HG02870 (cell line): ENCODE results near the gene LYSMD2.

Experiments used
- ATAC-seq: cut with Tn5 transposase; IDR thresholded peaks from one replicate; pipeline ENCODE4 v1.9.1; 2021; ENCODE audit warnings: mild to moderate bottlenecking, moderate library complexity; ENCODE audit not compliant: unreplicated experiment

Gene LYSMD2

DNA sequence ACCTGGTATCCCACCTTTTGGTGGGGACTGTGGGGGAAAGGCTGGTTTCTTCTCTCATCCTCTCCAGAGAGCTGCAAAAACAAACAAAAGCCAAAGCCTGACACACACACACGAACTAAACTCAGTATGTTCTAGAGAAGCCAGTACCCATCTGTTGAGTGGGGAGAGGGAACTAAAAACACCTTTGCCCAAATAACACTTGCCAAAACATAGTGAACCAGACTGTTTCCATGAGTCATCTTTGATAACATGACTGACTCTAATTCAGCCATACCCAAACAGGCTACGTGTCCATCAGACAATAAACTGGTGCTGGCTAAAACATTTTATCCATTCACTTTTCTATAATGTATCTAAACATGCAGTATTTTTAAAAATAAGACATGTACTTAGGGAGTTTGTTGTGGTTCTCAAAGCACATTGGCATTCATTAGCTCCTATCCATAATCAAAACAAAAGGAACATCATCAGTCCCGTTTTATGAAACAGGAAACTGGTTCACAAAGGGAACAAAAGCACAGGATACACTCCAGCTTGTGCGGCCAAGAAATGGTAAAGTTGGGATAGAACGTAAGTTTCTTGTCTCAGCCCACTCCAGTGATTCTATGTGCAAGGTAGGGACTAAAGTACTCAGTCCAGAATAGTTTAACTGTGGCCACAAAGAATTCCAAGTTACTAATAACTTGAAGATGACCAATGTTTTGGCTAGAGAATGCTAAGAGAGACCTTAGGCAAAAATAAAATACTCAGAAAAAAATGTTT is 16.1 kb downstream of the LYSMD2 start:
- no peak for ATAC-seq

DNA sequence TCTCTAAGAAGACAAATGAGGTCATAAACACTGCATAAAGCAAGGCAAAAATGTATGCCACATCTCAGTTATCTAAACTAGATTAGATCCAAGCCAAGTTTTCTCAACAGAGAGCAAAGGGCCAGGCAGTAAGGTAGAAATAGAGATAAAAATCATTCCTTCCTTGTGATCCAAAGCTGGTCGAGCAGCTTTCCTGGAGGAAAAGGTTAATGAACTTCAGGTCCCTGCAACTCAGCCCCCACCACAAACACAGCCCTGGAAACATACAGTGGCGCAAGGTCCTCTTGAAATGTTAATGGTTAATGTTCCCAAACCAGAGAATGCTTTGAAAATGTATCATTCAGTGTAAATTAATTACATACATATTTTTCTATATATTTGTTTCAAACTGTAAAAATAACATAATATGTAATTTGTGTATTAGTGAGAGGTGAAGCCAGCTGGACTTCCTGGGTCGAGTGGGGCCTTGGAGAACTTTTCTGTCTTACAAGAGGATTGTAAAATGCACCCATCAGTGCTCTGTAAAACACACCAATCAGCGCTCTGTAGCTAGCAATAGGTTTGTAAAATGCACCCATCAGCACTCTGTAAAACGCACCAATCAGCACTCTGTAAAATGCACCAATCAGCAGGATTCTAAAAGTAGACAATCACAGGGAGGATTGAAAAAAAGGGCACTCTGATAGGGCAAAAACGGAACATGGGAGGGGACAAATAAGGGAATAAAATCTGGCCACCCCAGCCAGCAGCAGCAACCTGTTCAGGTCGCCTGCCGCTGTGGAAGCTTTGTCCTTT is 17.1 kb downstream of the LYSMD2 start:
- no peak for ATAC-seq

DNA sequence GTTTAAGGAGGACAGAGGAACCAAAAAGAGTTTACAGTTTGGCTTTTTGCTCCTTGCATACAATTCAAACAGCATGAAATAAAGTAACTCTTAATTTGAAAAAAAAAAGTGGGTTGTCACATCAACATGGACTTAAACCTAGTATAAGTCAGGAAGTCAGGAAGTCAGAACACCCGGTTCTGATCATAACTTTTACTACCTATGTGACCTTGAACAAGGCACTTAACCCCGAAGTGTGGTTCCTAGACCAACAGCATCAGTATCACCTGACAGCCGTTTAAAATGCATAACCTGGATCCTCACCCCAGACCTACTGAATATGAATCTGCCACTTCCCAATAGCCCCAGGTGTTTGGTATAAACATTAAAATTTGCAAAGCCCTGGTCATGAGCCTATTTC is 18.7 kb downstream of the LYSMD2 start:
- no peak for ATAC-seq

DNA sequence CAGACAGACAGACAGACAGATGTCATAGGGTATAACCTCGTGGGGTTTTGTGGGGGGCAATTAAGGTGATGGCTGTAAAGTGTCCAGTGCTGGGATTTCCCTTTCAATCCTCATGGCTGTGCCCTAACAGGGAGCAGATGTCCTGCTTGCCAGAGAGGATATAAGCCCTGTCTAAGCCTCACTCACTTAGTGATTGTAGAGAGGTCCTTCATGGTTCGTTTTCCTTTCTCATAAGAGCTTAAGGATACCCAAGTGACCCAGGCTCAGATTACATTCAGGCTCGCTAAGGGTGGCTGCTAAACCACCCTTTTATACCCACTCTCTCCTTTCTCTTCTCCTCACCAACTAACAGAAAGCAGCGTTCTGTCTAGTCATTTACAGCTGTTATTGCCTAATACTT is 19.2 kb downstream of the LYSMD2 start:
- ATAC-seq: no peak

DNA sequence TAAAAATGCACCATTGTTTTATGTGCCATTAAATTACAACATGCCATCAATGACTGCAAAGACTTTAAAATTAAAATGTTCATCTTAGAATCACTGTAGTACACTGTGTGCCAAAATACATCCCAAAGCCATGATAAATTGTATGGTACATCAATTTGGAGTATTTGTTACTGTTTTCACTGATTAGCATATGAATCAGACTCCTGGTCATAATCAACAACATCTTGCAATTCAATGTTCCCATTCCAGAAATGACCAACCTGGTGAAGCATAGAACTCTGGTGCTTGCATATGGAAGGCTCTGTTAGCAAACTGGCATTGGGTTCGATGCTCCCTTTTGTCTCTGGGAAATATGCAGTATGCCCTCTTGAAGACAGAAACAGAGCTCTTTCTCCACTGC is 22.5 kb downstream of the LYSMD2 start:
- no peak for ATAC-seq

DNA sequence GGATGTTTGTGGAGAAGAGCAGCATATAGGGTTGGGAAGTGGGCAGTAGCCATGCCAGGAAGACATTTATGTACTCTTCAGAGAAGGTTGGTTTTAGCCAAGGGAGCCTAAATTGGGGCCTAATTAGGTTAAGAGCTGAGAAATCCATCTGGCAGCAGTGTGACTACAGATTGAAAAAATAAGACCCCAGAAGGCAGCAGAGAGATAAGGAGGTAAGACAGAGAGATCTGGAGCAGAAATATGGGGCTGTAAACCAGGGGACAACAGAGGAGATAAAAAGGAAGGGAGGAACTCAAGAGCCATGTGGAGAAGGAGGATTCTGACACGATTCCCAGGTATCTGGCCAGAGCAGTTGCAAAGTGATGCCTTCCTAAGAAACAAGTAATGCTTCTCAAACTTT is 23.3 kb downstream of the LYSMD2 start:
- ATAC-seq: no peak

DNA sequence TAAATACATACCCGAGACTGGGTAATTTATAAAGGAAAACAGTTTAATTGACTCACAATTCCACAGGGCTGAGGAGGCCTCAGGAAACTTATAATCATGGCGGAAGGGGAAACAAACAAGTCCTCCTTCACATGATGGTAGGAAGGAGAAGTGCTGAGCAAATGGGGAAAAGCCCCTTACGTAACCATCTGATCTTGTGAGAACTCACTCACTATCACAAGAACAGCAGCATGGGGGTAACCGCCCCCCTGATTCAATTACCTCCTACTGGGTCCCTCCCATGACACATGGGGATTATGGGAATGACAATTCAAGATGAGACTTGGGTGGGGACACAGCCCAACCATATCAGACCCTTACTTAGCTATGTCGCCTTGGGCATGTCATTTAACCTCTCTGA is 28.4 kb downstream of the LYSMD2 start:
- ATAC-seq: no peak

DNA sequence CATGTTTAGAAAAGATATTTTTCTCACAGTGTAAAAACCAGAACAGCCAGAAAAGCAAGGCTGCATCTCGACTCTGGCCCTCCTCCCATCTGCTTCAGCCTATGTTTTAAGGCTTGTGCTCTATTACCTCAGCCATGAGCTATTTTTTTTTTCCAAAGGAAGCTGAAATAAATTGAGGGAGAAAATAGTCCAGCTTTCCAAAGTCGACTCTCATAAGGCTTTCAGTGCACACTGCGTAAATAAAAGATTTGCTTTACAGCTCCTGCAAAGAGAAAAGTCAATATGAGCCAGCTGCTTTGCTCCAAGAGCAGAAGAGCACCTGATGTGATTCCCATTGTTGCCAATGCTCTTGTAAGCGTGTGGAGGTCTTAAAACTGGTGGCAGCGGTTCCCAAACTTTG is 29.4 kb downstream of the LYSMD2 start:
- ATAC-seq: no peak

DNA sequence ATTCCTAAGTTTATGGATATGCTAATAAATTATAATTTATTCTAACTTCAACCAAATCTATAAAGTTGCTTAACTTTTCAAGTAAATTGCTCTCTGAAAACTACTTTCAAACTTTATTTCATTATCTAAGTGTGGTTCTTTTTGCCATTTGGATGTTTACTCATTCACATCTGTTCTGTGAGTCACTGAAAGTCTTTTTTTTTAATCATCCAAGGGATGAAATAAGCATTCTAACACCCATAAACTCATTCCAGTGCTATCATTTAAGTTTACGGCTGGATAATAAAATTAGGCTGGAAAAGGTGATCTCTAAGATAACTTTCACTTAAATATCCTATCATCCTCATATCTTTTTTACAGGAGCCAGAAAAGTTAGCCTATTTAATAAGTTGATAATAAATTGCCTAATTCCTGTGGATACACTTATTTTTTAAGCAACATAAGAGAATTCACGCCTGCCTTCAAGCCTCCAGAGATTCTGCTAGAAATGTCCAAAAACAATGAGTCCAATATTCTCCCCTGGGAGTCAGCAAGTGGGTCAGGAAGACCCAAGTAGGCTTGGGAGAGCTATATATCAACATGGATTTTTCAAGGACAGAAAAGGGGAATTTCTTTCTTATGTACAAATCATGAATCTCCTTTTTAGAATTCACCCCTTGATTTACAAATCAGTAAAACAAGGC is 30.4 kb downstream of the LYSMD2 start:
- no peak for ATAC-seq

DNA sequence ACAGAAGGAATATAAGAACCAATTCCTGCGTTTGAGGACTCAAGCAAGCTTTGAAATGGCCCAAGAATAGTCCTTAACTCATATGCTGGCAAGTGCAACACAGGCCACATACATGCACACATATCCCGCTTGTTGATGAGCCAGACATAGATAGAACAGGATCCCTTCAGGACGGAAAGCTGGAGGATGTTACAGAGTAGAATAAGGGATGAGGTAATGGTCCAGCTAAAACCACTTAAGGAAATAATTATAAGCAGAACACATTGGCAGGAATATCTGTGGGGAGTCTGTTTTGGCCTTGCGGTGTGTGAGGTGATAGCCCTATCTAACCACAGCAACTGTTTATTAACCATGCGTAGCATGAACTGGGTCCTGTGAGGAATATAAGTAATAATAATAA is 31.2 kb downstream of the LYSMD2 start:
- no peak for ATAC-seq

DNA sequence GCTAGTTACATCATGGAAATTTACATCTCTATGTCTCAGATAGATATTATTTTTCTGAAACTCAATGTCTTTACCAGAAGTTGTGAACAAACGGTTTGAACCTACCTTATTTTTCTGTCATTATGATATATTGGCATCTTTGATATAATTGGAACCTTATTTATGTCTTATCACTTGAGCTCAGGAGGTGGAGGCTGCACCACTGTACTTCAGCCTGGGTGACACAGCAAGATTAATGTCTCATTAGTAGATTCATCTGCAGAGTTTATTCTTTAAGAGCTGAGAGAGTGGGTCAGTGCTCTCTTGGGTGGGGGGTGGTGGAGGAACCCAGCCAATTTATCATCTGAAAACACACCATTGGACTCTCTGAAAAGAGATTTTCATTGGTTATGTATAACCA is 34.7 kb downstream of the LYSMD2 start:
- no peak for ATAC-seq

DNA sequence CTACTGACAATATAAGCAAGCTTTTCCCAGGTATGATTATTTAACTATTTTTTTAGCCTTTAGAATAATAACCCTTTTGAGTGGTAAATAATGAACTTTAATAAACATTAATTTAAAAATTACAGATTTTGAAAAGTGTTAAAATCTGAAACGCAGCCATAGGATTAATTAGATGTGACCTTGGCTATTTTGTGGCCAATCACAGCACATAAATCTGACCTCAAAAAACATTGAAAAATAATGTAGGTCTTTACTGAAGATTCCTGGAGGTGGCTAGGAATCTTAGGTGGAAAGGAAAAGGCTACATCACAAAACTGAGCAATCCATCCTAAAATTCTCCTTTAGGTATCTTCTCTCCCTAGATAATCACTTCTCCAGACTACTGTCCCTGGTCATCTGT is 38.1 kb downstream of the LYSMD2 start:
- ATAC-seq: no peak

DNA sequence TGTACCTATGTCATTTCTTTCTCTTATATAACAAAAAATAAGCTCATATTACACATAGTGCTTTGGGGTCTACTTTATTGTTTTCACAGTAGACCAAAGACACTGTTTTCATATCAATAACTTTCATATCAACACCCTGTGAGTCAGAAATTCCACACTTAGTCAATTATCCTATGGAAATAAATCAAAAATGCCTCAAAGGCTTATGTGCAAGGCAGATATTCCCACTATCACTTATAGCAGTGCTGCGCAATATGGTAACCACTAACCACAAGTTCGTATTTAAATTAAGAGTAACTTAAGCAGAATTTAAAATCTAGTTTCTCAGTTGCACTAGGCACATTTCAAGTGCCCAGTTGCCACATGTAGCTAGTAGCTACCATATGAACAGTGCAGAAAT is 40.3 kb downstream of the LYSMD2 start:
- no peak for ATAC-seq

DNA sequence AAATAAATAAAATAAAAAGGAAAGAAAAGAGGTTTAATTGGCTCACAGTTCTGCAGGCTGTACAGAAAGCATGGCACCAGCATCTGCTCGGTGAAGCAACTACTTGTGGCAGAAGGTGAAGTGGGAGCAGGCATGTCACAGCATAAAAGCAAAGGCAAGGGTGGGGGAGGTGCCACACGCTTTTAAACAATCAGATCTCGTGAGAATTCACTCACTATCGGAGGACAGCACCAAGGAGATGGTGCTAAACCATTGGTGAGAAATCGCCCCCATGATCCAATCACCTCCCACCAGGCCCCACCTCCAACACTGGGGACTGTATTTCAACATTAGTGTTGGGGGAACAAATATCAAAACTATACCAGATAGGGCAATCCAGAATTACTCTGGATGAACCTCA is 40.9 kb downstream of the LYSMD2 start:
- ATAC-seq: no peak

DNA sequence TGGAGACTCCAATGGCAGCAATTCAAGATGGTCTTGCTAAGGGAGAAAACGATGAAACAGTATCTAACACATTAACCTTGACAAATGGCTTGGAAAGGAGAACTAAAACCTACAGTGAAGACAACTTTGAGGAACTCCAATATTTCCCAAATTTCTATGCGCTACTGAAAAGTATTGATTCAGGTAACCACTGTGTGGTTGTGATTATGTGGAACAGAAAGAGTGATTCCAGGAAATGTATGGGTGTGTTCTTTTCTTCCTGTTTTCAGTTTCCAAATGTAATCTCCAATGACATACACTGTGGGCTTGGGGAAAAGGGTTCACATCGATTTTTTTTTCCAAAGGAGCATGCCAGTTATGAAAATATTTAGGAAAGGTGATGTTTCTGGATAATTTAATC is 45.3 kb downstream of the LYSMD2 start:
- no peak for ATAC-seq

DNA sequence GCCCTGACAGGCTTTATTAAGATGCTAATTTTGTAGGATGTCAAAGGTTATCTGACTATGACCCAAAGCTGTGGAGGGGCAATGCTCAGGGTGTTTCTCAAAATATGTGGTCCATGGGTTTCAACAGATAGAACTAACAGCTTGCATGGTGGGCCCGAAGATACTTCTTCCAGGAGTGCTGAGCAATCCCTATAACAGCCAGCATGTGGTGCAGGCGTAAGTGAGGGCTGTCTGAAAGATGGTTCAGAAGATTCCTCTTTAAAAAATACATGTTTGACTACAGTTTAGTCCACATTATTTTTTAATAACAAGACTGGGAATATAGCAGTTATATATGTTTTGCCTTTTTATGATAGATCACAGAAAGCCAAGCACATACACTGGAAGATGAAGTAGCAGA is 48.6 kb downstream of the LYSMD2 start:
- ATAC-seq: no peak

DNA sequence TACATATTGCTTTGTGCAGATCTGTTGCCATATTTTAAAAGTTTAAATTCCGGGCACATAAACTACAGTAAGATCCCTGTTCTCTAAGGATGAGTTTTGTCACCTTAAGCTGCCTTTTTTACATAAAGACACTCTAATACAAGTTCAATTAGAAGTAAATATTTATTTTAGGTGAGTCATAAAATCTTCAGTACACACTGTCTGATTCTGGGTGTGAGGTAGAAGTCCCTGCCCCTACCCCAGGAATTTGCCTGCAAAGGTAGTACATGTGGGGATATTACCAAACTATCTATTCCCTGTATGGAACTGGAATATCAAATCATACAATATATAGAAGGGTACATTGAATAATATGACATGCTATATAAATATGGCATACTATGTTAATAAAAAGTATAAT is 49.9 kb downstream of the LYSMD2 start:
- ATAC-seq: no peak

DNA sequence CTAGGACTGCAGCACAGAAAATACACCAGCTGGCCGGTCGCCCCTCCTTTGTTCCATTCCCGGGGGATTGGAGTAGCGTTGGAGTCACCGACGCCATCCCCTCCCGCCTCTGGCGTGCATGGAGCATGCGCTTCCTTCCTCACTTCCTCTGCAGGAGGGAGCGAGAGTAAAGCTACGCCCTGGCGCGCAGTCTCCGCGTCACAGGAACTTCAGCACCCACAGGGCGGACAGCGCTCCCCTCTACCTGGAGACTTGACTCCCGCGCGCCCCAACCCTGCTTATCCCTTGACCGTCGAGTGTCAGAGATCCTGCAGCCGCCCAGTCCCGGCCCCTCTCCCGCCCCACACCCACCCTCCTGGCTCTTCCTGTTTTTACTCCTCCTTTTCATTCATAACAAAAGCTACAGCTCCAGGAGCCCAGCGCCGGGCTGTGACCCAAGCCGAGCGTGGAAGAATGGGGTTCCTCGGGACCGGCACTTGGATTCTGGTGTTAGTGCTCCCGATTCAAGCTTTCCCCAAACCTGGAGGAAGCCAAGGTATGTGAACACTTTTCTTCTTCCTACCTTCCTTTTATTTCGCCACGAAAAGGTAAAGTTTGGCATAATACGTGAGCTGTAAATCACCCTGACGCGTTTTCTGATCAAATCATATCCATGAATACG is 56.0 kb downstream of the LYSMD2 start, which contains the start of gene SCG3:
Gene SCG3, plus strand, starts transcription at position 201 of the 661 bp plus-strand sequence. Its CDS starts 253 bp downstream, at position 454.
- no peak for ATAC-seq

DNA sequence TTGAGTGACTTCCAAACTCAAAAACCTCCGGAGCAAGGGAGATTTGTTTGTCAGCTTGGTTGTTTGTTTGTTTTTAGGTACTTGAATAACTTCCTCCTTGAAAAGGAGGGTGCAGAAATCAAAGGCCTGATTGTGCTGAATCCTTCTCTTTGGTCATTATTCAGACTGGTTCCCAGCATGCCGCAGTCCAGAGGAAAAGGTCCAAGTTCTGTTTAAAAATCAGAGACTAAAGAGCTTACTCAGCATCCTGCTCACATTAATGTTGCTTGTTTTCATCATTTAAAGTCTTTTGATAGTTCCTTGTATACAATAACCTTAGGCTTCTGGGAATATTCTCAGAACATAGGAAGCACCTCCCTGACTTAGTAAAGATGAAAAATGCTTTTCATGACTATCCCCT is 57.1 kb downstream of the LYSMD2 start:
- no peak for ATAC-seq

DNA sequence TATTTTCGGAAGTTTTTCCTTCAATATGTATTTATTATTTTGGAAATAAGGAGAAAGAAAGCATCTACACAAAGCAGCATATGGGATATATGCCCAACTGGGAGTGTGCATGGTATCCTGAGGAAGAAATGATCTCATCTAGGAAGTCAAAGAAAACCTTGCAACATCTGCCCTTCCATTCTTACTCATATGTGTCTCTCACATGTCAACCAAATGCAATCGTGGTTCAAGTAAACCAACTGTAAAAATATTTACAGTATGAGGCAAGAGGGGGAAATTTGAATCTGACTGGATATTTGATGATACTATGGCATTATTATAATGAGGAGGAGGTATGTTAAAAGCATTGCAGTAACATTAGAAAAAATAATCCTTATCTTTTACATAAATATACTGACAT is 59.4 kb downstream of the LYSMD2 start:
- no peak for ATAC-seq

DNA sequence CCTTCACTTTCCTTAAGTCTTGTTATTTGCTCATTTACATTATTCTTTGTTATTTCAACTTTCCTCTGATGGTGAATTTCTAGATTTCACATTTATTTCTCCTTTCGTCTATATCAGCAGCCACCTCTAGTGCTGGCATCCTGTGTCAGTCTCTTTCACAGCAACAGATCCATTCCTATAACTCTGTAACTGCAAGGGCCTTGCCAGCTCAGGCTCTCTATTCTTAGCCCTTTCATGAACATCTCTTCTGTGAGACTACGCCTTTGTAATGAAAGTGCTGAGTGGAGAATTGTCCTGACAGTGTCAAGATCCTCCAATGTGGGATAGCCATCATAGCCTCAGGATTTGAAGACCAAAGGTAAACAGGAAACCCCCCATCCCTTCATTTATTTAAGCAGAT is 60.0 kb downstream of the LYSMD2 start:
- no peak for ATAC-seq
